SH-SY5Y (cell line): ENCODE data around the gene IL6R.

ENCODE experiments used
- GATA2 ChIP-seq: IDR thresholded peaks from 2 replicates; pipeline ENCODE4 v1.6.1; 2011; ENCODE audit warnings: mild to moderate bottlenecking, low read depth, low read length
- GATA3 ChIP-seq: IDR thresholded peaks from 2 replicates; pipeline ENCODE4 v1.6.1; 2011; ENCODE audit warnings: low read depth, mild to moderate bottlenecking, low read length, moderate library complexity

GRCh38 chr1:154468535-154469250 is 63.5 kb downstream of the IL6R start:
- TF ChIP-seq GATA2 (no peak), GATA3 (no peak)
